HepG2 (cell line): ENCODE data around the gene MATK. TPM values are rescaled to one million over a fixed set of nuclear protein-coding genes. Genes with fewer than 3 reads are reported as not detected.

Source experiments
- ATAC-seq: fragments of 200-7000 bp; cut with Tn5 transposase; 3 replicates; pipeline ENCODE4 v1.9.1; 2020; ENCODE audit warnings: mild to moderate bottlenecking, moderate library complexity
- BruUV-seq: library from RNA; stranded (reverse); fragments of 400-500 nt; replicated peaks from 2 replicates; lab custom pipeline; 2021; lab: Mats Ljungman, UMichigan
- CTCF ChIA-PET: fragments of 300-600 bp; formaldehyde crosslinking; extraction: SDS; loops from one replicate; lab custom pipeline; 2021; ENCODE audit warnings: low total read pairs, inconsistent platforms, low intra/inter-chr PET ratio; lab: Yijun Ruan, JAX
- POLR2A ChIA-PET: fragments of 350-600 bp; sonication (Branson Sonifier 250); formaldehyde crosslinking; loops from one replicate; lab custom pipeline; 2020; ENCODE audit warnings: antibody characterized with exemption, inconsistent platforms; lab: Yijun Ruan, JAX
- DNase-seq: peaks from one replicate; pipeline ENCODE4 v3.0.0-alpha.2; 2015; ENCODE audit warnings: low spot score
- FAIRE-seq: peaks from 3 replicates; lab custom pipeline; 2011; peaks lifted over from hg19 to GRCh38; lab: Jason Lieb, UNC
- H2AFZ ChIP-seq: one replicate; pipeline ENCODE4 v1.6.1; 2011; ENCODE audit warnings: low read length, inconsistent platforms
- H3K27ac ChIP-seq: fragments of 300-600 bp; 3 replicates; pipeline ENCODE4 v1.8.0; 2011; ENCODE audit warnings: mixed run types, mild to moderate bottlenecking, mixed read lengths, low read length, inconsistent platforms; ENCODE audit not compliant: insufficient read depth; ENCODE audit errors: extremely low read length
- H3K27me3 ChIP-seq, 2 experiments: fragments of 200-600 bp in 1 of 2; 2 replicates in 1 of 2; 3 replicates in 1 of 2; pipeline versions ENCODE4 v1.6.0 to v1.8.0; 2011; ENCODE audit warnings: low read length in 2 of 2, mild to moderate bottlenecking in 2 of 2, moderate library complexity in 2 of 2, inconsistent platforms in 1 of 2; ENCODE audit not compliant: insufficient read depth in 2 of 2, control insufficient read depth in 1 of 2
- H3K36me3 ChIP-seq, 2 experiments: fragments of 200-600 bp in 1 of 2; replicated peaks in 1 of 2; 2 replicates in 1 of 2; 3 replicates in 1 of 2; pipeline versions ENCODE4 v1.5.1 to v1.8.0; 2011; ENCODE audit warnings: low read length in 2 of 2, inconsistent platforms in 1 of 2; ENCODE audit not compliant: insufficient read depth in 2 of 2, control insufficient read depth in 1 of 2
- H3K4me1 ChIP-seq: 2 replicates; pipeline ENCODE4 v1.5.1; 2012; ENCODE audit warnings: low read length, inconsistent platforms; ENCODE audit not compliant: insufficient read depth
- H3K4me2 ChIP-seq: 2 replicates; pipeline ENCODE4 v1.6.0; 2011; ENCODE audit warnings: low read depth, low read length, inconsistent platforms
- H3K4me3 ChIP-seq, 3 experiments: fragments of 200-600 bp in 1 of 3; sonication (generic), shearing (Covaris generic) in 1 of 3; replicated peaks in 1 of 3; 2 replicates each; pipeline ENCODE4 v1.5.1; 2011 to 2016; ENCODE audit warnings: low read length in 3 of 3, inconsistent platforms in 2 of 3, low read depth in 2 of 3, mild to moderate bottlenecking in 2 of 3, control low read depth in 1 of 3, mixed read lengths in 1 of 3; ENCODE audit not compliant: insufficient read depth in 1 of 3
- H3K79me2 ChIP-seq: one replicate; pipeline ENCODE4 v1.6.1; 2011; ENCODE audit warnings: low read length, inconsistent platforms; ENCODE audit not compliant: insufficient read depth
- H3K9ac ChIP-seq: 2 replicates; pipeline ENCODE4 v1.6.0; 2011; ENCODE audit warnings: mild to moderate bottlenecking, low read depth, low read length, inconsistent platforms; ENCODE audit not compliant: insufficient read depth
- H3K9me3 ChIP-seq: 2 replicates; pipeline ENCODE4 v1.5.1; 2012; ENCODE audit warnings: mild to moderate bottlenecking, low read length
- H4K20me1 ChIP-seq: 2 replicates; pipeline ENCODE4 v1.6.0; 2011; ENCODE audit warnings: inconsistent platforms, mild to moderate bottlenecking, low read length, moderate library complexity; ENCODE audit not compliant: insufficient read depth
- BORCS8-MEF2B ChIP-seq: sonication (generic); formaldehyde crosslinking; IDR thresholded peaks from 2 replicates; pipeline ENCODE4 v1.8.0; 2022; ENCODE audit warnings: mild to moderate bottlenecking, missing genetic modification reagents
- HNF4G ChIP-seq, 2 experiments: sonication (generic) in 1 of 2; formaldehyde crosslinking in 1 of 2; IDR thresholded peaks; 2 replicates each; pipeline versions ENCODE4 v1.4.0 to v1.6.1; 2011 to 2020; ENCODE audit warnings: borderline replicate concordance in 2 of 2, low read depth in 2 of 2, mild to moderate bottlenecking in 2 of 2, low read length in 1 of 2, missing genetic modification reagents in 1 of 2, moderate library complexity in 1 of 2
- NCOR1 ChIP-seq: fragments of 200-600 bp; sonication (generic); IDR thresholded peaks from 2 replicates; pipeline ENCODE4 v1.7.0; 2017; ENCODE audit warnings: antibody characterized with exemption, low read length, borderline replicate concordance
- NFIB ChIP-seq: sonication (generic); formaldehyde crosslinking; IDR thresholded peaks from 2 replicates; pipeline ENCODE4 v1.9.0; 2021; ENCODE audit warnings: missing genetic modification reagents, mild to moderate bottlenecking, borderline replicate concordance
- ZBTB2 ChIP-seq: sonication (generic); formaldehyde crosslinking; IDR thresholded peaks from 2 replicates; pipeline ENCODE4 v1.8.0; 2022; ENCODE audit warnings: low read depth, missing genetic modification reagents
- ZC3H4 ChIP-seq: sonication (generic); formaldehyde crosslinking; IDR thresholded peaks from 2 replicates; pipeline ENCODE4 v1.4.0; 2020; ENCODE audit warnings: missing genetic modification reagents, borderline replicate concordance
- ZNF44 ChIP-seq: sonication (generic); formaldehyde crosslinking; IDR thresholded peaks from 2 replicates; pipeline ENCODE4 v1.5.1; 2020; ENCODE audit warnings: mild to moderate bottlenecking, missing genetic modification reagents
- ZNF709 ChIP-seq: sonication (generic); formaldehyde crosslinking; IDR thresholded peaks from 2 replicates; pipeline ENCODE4 v1.5.0; 2020; ENCODE audit warnings: mild to moderate bottlenecking, missing genetic modification reagents
- ZNF746 ChIP-seq: sonication (generic); formaldehyde crosslinking; IDR thresholded peaks from 2 replicates; pipeline ENCODE4 v1.8.0; 2022; ENCODE audit warnings: mild to moderate bottlenecking, missing genetic modification reagents
- WGBS: methylation state at CpG from one replicate; pipeline ENCODE4 v1.1.6; 2017; ENCODE audit warnings: low lambda C conversion rate; 5-methylcytosine and 5-hydroxymethylcytosine counted together
- in situ Hi-C: cut with HindIII; loops from 2 replicates; pipeline ENCODE4 v1.10.0; 2017; ENCODE audit warnings: low pct_unique_long_range_greater_than_20kb; ENCODE audit not compliant: extremely low pct_ligation_motif_present
- intact Hi-C: fragments of 100-400 bp; cut with micrococcal nuclease; formaldehyde crosslinking; loops from one replicate; pipeline ENCODE4 v1.10.0; 2022; ENCODE audit not compliant: unreplicated experiment
- polyA plus RNA-seq, 8 experiments: library from polyadenylated mRNA; depleted of rRNA in 3 of 8; stranded (reverse) in 7 of 8; unstranded in 1 of 8; fragments of >200 nt; fragmentation: Illumina TruSeq in 4 of 8; extraction: Trizol in 4 of 8; gene quantifications; 2 replicates each; pipeline versions ENCODE4 v1.2.1 to v1.2.3, GENCODE V29; 2011 to 2016; ENCODE audit warnings: low read depth in 4 of 8, missing spikeins in 1 of 8, mixed read lengths in 1 of 8; ENCODE audit not compliant: insufficient read depth in 1 of 8
- total RNA-seq, 5 experiments: library from RNA; depleted of rRNA; stranded (reverse); fragments of >200 nt; fragmentation: Illumina TruSeq; extraction: Trizol; gene quantifications; 2 replicates each; pipeline ENCODE4 v1.2.3, GENCODE V29; 2016; ENCODE audit warnings: low read depth in 1 of 5

MATK gene
- total and polyA plus RNA-seq, 2 of the 13 experiments (the other 11 are each of a cell fraction or from before 2014, with no cell fraction given) = 0.09 TPM; not detected in 1

- Histone ChIP-seq H2AFZ (no peak within 1 kb of the TSS), H4K20me1 (no peaks in the 10 kb centered on the region), H3K4me3 (no peak within 1 kb of the TSS), H3K9ac (no peak within 1 kb of the TSS), H3K9me3 (no peaks in the 10 kb centered on the region), H3K27ac (no peak within 1 kb of the TSS), H3K79me2 (no peaks in the 10 kb centered on the region), H3K4me1 (no peaks in the 10 kb centered on the region), H3K4me2 (no peak within 1 kb of the TSS), H3K36me3 (0 out of 5 replicates have a peak, but pooled peaks cover 2 to 7% of the 10 kb centered on the region in 2 experiments), H3K27me3 (peaks cover 0 to 13% of the 10 kb centered on the region in 2 experiments; a peak in 2 of 5 replicates)
- ChIA-PET CTCF (no interaction called here), POLR2A (interaction anchor here (3.4 kb wide), 1 partner anchor 10 kb away, joined by 15 read pairs; the partner anchor contains the start of genes APBA3 and MRPL54)
- WGBS = 42% methylated on average over 23 of the region's 23 CpGs
- in situ Hi-C loops (no loop called here), intact Hi-C loops (no loop called here)
- ATAC-seq (no peak), FAIRE-seq (no peak), DNase-seq (no peak)
- BruUV-seq = no TSS peak
- TF ChIP-seq ZBTB2 (CRISPR knock-in tag) (no peak), ZNF44 (CRISPR knock-in tag) (no peak), ZNF746 (CRISPR knock-in tag) (no peak)
Measured at GRCh38 chr19:3771906-3772455, 14.2 kb downstream of the MATK start, which contains the start of gene RAX2. TSS of gene RAX2 (minus strand) at chr19:3772228. CDS start at chr19:3771742, 486 bp downstream.

- no peaks in the 10 kb centered on the region for H3K9me3 ChIP-seq
- H3K79me2 ChIP-seq = no peaks in the 10 kb centered on the region
- intact Hi-C loops = no loop called here
- H3K9ac ChIP-seq = no peak overlapping the region
- FAIRE-seq (no peak), ATAC-seq (no peak), DNase-seq (no peak)
- WGBS = 62% methylated on average over 25 of the region's 35 CpGs
- no peak overlapping the region for H3K4me2 ChIP-seq
- no peaks in the 10 kb centered on the region for H3K4me1 ChIP-seq
- H3K27me3 ChIP-seq = peaks cover 0 to 13% of the 10 kb centered on the region in 2 experiments; a peak in 2 of 5 replicates
- no peak overlapping the region for H3K4me3 ChIP-seq
- peaks cover 5 to 14% of the 10 kb centered on the region in 2 experiments; a peak in 2 of 5 replicates for H3K36me3 ChIP-seq
- no peak overlapping the region for H2AFZ ChIP-seq
- H4K20me1 ChIP-seq = no peaks in the 10 kb centered on the region
- ChIA-PET CTCF (no interaction called here), POLR2A (interaction anchor here (3.4 kb wide), 1 partner anchor 9 kb away, joined by 15 read pairs; the partner anchor contains the start of genes APBA3 and MRPL54)
- in situ Hi-C loops = no loop called here
- H3K27ac ChIP-seq = no peak overlapping the region
- BruUV-seq = no TSS peak
- no peak for TF ChIP-seq NFIB
- no peak for TF ChIP-seq ZC3H4 (CRISPR knock-in tag)
- TF ChIP-seq HNF4G (IDR thresholded peaks at IDR 0.05; ENCODE audit: borderline replicate concordance, low read depth, low read length) = no peak
- TF ChIP-seq HNF4G (CRISPR knock-in tag; IDR thresholded peaks at IDR 0.05; ENCODE audit: borderline replicate concordance, low read depth) = no peak
- no peak for TF ChIP-seq ZNF709 (CRISPR knock-in tag)
- TF ChIP-seq NCOR1 = no peak
- no peak for TF ChIP-seq BORCS8-MEF2B
Measured at GRCh38 chr19:3771000-3771905, 14.9 kb downstream of the MATK start.
